NCI-H1105 (cell line): ENCODE measurements around the gene BRF1.
"Not testable (repeated sequence)": the region's sequence is repeated elsewhere in the genome, so short reads cannot be mapped to it uniquely, and the experiment has no call there.

Experiments used
- DNase-seq: peaks from one replicate; lab custom pipeline; 2025; lab: John Stamatoyannopoulos, UW

The BRF1 gene

GRCh38 chr14:105333020-105333490 is 32.3 kb upstream of the BRF1 start:
- DNase-seq: no peak

- DNase-seq: no peak
Measured at GRCh38 chr14:105332350-105332874, 31.6 kb upstream of the BRF1 start.

DNA sequence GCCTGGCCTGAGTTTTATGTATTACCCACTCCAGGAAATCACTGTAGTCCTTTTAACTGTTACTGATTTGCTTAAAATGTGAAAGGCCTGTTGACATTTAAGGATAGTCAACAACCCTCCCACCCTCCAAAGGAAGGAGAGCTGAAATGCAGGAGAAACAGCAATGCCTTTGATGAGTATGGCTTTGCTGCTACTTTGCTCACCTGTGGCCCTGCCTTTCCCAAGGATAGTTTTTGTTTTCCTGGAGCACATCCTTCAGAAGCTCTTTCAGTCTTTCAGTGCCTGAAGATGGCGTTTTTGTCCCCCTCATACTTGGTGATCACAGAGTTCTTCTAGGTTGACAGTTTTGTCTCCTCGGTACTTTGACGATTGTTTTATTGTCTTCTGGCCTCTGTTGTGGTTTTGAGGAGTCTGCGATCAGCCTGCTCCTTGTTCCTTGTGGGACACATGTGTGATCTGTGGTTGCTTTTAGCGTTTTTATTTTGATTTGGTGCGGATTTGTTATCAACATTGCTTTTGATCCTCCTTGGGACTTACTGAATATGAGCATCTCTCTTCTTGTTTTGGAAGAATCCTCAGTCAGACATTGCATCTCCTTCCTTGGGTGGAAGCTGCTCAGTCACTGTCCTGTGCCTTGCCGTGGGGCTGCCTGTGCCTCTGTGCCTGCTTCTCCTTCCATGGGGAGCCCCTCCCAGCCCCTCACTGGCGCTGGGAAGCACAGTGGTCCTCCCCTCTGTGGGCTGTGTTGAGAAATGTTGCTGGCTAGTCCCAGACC is 31.0 kb upstream of the BRF1 start:
- DNase-seq: no peak

DNA sequence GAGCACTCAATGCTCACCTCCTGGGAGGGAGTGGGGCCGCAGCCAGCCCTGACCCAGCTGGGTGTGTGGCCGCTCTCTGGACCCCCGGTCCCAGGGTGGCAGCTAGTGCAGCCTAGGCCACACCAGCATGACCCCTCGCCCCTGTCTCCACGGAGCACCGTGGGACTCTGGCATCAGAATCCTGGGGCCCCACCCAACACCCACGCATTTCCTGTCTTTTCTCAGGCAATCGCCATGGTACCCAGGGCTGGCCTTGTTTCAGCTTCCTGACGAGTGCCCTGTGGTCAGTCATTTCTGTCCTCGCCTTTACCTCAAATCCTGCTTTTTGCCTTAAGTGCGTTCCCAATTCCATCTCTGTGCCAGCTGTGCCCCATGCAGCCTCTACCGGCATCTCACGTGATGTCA is 29.7 kb upstream of the BRF1 start:
- DNase-seq: no peak

GRCh38 chr14:105329411-105330150 is 28.8 kb upstream of the BRF1 start:
- DNase-seq: no peak

DNA sequence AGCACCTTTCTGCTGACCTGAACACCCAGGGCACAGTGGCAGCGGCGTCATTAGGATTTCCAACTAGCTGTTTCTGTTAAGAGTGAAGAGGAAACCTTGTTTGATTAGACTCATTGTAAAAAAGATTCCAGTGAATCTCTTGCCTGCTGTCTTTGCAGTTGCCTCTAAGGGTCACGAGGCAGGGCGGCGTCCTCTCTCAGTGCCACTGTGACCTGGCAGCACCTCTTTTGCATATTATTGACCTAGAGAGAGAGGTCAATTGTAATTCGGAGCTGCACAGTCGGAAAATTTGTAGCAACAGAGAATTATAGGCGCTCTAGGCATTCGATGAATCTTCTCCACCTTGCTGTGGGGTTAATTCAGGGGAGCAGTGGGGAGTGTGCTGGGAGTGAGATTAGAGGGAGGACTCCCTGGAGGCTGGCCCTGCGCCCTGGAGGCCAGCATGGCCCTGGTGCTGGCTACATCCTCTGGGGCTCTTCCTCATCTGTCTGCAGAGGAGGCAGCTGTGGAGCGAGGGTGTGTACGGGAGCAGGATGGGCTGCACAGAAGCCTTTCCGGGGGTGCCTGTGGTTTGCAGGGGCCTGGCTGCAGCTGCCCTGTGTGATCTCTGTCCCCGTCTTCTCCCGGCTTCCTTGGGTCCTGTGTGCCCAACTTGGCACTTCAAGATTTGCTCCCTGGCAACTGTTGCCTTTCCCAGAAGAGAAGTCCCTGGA is 28.0 kb upstream of the BRF1 start:
- no peak for DNase-seq

DNA sequence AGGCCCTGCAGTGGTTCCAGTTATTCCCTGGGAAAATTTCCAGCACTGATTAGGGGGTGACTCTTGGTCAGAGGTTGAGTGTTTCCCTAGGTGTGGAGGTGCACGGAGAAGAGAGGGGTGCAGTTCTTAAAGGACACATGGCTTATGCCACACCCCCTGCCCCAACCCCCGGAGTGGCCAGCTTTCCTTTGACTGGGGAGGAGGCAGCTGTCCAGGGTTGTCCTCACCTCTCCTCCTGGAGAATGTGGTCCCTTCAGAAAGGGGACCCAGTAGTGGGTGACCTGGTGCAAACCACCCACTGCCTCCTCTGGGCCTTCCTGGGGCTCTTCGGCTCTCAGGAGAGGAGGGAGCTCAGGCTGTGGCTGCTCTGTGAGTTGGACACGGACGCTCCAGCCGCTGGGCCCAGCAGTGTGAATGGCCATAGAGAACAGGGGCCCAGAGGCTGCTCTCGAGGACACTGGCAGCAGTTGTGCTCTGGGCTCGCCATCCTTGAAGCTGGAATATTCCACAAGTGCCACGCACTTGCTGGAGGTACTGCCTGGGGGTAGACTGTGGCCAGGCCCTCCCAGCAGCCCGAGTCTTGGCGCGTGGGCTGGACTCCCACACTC is 27.4 kb upstream of the BRF1 start:
- no peak for DNase-seq

- DNase-seq: not testable (repeated sequence)
Measured at GRCh38 chr14:105327695-105328045, 26.9 kb upstream of the BRF1 start.

GRCh38 chr14:105326891-105327694 is 26.3 kb upstream of the BRF1 start:
- DNase-seq: no peak

DNA sequence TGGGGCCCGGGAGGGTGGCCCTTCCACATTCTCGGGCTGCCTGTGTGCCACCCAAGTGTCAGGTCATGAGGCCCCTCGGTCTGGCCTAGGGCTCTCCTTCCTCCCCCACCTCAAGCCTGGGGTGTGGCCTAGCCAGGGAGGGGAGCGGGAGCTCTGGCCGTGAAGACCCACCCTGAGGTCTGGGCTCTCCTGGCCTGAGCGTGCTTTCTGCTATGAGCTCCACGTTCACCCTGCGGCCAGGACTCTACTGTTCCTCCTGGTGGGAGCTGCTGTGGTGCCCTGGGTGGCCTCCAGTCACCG is 25.7 kb upstream of the BRF1 start:
- no peak for DNase-seq

GRCh38 chr14:105325716-105326567 is 25.1 kb upstream of the BRF1 start:
- DNase-seq: no peak

DNA sequence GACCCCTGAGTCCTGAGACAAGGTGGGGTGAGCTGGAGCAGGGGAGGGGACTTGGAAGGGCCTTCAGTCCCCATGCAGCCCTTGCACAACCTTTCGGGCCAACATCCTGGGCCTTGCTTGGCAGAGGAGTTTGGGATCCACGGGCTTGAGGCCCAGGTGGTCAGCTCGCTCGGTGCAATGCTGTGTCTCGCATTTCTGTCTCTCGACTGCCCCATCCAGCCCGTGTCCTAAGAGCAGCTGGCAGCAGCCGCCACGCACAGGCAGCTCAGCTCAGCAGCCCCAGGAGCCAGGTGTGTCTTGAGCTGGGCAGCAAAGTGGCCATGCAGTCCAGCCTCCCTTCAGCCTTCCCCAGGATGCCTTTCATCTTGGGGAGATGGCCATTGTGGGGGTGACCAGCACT is 24.5 kb upstream of the BRF1 start:
- DNase-seq: no peak

GRCh38 chr14:105324871-105325270 is 24.1 kb upstream of the BRF1 start:
- DNase-seq: no peak

- DNase-seq: no peak
Measured at GRCh38 chr14:105324080-105324778, 23.4 kb upstream of the BRF1 start.

- no peak for DNase-seq
Measured at GRCh38 chr14:105323663-105324062, 22.9 kb upstream of the BRF1 start.

DNA sequence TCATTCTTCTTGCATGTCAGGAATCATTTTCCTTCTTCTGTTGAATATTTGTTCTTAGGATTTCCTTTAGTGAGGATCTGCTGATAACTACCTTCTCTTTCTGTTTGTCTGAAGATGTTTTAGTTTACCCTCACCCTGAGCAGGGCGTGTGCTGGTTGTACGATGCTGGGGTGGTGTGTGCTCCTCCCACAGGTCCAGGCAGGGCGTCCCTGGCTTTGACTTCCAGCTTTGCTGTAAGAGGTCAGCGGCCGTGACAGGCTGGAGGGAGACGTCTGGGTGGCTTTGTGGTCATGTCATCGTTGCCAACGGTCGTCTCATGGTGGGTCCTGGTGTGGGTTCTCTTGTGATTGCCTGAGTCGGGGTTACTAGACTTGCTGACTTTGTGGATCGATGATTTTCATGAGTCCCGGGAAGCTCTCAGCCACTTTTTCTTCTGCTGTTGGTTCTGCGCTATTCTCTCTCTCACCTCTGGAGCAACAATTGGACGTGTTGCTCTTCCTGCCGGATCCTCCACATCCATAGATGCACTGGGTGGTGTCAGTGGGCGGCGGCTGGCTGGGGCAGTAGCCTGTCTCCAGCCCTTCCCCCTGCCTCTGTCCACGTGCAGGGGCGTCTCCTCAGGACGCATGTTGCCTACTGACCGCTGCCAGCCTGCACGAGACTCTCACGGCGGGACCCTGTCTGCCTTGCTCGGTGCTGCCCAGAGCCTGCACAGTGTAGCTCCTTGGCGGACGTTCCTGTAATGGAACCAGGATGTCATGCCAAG is 22.2 kb upstream of the BRF1 start:
- no peak for DNase-seq

GRCh38 chr14:105317546-105317945 is 16.7 kb upstream of the BRF1 start:
- DNase-seq: no peak

- DNase-seq: no peak
Measured at GRCh38 chr14:105316968-105317510, 16.2 kb upstream of the BRF1 start.

GRCh38 chr14:105316577-105316941 is 15.8 kb upstream of the BRF1 start:
- DNase-seq: no peak
